Mesenteric fat pad (tissue), 1 donor: ENCODE data around the gene CCDC59. TPM values are rescaled to one million over a fixed set of nuclear protein-coding genes. Genes with fewer than 3 reads are reported as not detected.
A peak's percentile ranks its signal among the peaks of the same experiment; 100 is the strongest.
"Not testable (repeated sequence)": the region's sequence is repeated elsewhere in the genome, so short reads cannot be mapped to it uniquely, and the experiment has no call there.

Source experiments
- DNase-seq: peaks from one replicate; pipeline ENCODE4 v3.0.0-alpha.2; 2020; ENCODE audit warnings: low spot score
- long read RNA-seq: library from polyadenylated mRNA; unstranded; transcript quantifications from one replicate; pipeline ENCODE4 v2.0.0, GENCODE V29; 2020
- total RNA-seq: library from RNA; stranded (reverse); fragmentation: NEBNext Ultra II Directional; extraction: Animal tissue kit (Norgen Biotek cat#: 25700); gene quantifications from one replicate; pipeline ENCODE4 v1.2.1, GENCODE V29; 2021
- donor health status: DM: yes; HTN: yes; CAD: no.

CCDC59 gene, protein sequence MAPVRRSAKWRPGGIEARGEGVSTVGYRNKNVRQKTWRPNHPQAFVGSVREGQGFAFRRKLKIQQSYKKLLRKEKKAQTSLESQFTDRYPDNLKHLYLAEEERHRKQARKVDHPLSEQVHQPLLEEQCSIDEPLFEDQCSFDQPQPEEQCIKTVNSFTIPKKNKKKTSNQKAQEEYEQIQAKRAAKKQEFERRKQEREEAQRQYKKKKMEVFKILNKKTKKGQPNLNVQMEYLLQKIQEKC
- total RNA-seq, result 39.0 TPM
- long read RNA-seq, partial matches to known transcripts, result 0 of 4 reads
- long read RNA-seq, other reads (novel, unspliced or antisense), result 0 of 4 reads

DNA sequence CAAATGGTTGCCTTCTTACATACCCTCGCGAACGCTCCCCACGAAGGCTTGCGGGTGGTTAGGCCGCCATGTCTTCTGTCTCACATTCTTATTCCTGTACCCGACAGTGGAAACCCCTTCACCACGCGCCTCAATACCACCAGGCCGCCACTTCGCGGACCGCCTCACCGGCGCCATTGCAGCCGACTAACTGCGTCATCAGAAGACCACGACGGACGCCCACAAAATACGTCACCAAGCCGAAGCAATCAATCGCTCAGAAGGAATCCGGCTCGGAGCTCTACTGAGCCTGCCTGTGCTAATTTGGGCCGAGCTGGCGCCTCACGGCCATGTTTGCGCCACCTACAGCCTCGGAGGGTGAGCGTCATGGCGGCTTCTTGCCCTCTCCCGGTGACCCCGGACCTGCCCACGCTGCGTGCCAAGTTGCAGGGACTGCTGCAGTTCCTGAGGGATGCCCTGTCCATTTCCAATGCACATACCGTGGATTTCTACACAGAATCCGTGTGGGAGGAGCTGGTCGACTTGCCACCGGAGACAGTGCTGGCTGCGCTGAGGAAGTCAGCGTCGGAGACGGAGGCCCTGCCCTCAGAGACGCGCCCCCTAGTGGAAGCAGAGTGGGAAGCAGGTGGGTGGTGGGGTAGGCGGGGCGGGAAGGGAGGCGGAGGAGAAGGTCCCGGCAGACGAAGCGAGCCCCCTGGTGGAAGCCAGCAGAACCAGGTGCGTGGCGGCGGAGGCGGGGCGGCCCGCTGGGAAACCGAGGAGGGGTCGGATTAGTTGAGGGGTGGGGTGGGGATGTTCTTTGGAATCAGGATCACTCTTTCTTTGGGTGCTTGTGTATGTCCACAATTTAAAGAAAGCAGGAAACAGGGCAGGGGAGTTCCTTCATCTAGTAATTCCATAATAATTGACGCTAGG lies at the start of gene CCDC59, which contains the start of gene METTL25:
Gene CCDC59 (minus strand): TSS at position 188 of the 915 bp plus-strand sequence. CDS start 11 bp downstream, at position 177.
Gene METTL25 (plus strand): TSS at position 330 of the 915 bp plus-strand sequence. CDS start 37 bp downstream, at position 367.
- DNase-seq, result peak; percentile 98

DNA sequence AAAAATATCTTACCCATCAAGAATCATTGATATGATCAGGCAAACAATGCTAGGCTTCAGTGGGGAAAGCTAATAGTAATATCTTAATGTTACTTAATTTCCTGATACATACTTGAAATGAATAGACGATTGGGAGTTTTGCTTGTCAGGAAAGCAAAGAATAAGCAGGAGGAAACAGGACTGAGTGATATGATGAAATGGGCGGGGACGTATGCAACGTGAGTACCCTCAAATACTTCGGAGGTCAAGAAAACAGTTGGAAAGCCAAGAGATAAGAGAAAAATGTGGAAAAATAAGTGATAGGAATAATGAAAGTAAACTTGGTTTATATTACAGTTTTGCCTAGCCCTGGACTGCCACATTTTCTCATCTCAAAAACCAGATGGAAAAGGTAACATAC lies 49.3 kb upstream of the CCDC59 start:
- DNase-seq, result no peak

DNA sequence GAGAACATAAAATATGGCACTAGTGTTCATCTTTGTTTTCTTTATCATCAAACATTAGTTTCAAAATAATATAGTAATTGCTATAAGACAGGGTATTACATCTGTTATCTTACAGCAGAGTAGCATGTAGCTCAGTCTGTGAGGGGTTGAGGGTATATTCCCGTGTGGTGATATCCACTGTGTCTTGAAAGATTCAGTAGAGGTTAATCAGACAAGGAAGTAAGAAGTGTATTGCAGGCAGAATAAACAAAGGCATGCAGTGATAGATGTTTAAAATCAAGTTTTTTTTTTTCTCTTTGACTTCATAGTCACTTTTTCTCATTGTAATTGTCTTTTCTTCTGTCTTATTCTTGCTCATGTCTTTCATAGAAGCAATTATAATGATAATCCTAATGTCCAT lies 48.5 kb upstream of the CCDC59 start:
- DNase-seq, result no peak

DNA sequence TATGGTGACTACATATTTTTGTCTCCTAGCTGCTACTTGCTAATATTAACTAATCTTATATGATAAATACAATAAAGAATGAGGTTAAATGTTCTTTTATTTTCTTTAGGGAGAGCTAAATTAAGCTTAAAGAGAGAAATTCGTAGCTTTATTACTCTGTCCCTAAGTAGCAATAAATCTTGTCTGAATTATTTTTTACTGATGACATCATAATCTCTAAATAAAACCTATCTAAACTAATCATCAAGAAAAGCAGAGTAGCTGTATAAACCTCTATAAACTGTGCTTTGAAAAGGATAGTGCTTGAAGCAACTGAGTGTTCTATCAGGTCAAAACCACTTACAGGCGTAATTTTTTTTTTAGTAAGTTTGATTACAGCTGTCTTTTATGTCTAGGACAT lies 42.6 kb upstream of the CCDC59 start:
- DNase-seq, result no peak

DNA sequence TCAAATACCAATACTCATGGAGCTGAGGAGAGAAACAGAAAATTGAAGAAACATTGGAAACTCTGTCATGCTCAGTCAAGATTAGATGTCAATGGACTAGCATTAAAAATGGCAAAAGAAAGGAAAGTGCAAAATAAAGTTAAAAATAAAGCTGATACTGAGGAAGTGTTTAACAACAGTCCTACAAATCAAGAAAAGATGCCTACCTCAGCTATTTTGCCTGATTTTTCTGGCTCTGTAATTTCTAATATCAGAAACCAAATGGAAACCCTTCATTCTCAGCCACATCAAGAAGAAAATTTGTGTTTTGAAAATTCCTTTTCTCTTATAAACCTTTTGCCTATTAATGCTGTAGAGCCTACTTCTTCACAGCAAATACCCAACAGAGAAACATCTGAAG lies 40.7 kb upstream of the CCDC59 start:
- DNase-seq, result no peak

DNA sequence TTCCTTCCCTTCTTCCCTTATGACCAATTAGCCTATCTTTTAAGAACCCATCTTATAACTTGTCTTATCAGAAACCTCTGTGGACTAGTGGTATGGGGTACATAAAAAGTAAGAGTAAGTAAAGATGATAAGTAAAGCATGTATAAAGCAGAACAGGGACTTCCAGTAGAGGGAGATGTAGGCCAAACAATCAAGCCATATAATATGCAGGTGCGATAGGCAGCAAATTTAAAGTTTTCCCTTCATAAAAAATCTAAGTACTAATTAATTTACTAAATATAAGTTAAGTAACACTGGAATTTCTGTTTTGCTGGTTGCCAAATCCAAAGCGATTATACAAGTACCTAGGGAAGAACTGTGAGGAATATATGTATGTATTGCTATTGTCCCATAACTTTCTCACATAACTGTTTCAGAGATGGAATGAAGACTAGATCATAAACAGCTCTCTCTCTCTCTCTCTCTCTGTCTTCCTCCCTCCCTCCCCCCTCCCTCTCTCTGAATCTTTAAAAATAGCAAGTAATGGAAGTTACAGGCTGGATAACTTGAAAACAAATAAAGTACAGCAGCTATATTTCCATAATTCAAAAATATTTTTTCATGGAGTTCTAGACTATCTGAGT lies 25.9 kb upstream of the CCDC59 start:
- no peak for DNase-seq

DNA sequence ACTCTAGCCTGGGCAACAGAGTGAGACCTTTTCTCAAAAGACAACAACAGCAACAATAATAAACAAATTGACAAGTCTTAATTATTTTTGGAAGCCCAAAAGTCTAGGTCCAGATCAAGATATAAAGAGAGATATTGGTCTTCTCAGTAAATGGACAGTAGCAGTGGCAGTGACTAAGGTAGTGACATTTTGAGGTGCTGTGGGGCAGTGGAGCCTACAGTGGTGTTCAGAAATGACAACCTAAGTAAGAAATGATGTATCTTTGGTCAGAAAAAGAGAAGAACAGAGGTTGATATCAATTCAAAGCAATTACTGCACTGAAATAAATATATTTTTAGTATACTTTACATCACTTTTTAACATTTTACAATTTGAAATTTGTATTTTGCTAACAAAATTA lies 20.8 kb upstream of the CCDC59 start:
- DNase-seq, result no peak

DNA sequence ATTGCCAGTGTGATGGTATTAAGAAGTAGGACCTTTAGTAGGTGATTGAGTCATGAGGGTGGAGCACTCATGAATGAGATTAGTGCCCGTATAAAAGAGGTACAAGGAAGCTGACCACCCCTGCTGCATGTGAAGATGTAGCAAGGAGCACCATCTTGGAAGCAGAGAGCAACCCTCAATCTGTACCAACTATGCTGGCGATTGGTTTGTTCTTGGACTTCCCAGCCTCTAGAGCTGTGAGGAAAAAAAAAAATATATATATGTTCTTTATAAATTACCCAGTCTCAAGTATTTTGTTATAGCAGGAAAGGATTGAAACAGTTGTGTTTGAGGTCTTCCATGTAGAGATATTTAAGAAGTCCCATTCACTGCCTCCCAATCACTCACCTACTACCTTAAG lies 17.0 kb upstream of the CCDC59 start:
- no peak for DNase-seq

DNA sequence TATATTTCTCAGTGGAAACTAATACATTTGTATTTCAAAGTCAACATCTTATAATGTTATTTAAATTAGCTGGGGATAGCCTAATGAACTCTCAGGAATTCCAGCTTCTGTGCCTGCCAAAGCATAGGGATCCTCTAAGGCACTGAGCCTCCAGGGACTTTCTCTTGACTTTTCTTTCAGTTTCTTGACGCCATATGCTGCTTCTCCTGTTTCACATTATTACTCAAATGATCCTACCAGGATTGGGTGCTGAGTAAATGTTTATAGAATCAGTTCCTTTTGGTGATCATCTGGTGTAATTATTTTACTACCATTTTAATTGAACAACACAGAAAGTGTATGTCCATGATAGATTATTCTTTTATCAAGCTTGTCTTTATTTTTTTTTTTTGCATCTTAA lies 8.0 kb upstream of the CCDC59 start:
- DNase-seq, result no peak

DNA sequence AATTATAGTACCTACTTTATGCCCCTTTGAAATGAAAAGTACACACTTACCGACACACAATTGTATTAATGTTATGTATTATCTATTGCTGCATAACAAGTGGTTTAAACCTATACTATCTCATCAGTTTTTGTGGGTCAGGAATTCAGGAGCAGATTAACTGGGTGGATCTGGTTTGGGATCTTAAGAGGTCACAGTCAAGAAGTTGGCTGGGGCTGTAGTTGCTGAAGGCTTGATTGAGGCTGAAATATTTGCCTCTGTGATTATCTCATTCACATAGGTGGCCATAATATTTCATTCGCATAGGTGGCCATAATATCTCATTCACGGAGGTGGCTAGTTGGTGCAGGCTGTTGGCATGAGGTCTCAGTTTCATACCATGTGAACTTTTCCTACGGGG lies 5.8 kb upstream of the CCDC59 start:
- no peak for DNase-seq

DNA sequence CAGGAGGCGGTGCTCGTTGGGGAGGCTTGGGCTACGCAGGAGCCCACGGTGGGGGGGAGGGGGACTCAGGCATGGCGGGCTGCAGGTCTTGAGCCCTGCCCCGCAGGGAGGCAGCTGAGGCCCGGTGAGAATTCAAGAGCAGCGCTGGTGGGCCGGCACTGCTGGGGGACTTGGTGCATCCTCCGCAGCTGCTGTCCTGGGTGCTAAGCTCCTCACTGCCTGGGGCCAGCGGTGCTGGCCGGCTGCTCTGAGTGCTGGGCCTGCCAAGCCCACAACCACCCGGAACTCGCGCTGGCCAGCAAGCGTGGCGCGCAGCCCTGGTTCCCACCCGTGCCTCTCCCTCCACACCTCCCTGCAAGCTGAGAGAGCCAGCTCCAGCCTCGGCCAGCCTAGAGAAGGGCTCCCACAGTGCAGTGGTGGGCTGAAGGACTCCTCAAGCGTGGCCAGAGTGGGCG lies 3.3 kb upstream of the CCDC59 start:
- DNase-seq, result no peak

DNA sequence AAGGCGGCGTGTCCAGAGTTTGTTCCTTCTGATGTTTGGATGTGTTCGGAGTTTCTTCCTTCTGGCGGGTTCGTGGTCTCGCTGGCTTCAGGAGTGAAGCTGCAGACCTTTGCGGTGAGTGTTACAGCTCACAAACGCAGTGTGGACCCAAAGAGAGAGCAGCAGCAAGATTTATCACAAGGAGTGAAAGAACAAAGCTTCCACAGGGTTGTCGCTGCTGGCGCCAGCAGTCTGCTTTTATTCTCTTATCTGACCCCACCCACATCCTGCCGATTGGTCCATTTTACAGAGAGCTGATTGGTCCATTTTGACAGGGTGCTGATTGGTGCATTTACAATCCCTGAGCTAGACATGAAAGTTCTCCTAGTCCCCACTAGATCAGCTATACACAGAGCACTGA lies 2.6 kb upstream of the CCDC59 start:
- not testable (repeated sequence) for DNase-seq

DNA sequence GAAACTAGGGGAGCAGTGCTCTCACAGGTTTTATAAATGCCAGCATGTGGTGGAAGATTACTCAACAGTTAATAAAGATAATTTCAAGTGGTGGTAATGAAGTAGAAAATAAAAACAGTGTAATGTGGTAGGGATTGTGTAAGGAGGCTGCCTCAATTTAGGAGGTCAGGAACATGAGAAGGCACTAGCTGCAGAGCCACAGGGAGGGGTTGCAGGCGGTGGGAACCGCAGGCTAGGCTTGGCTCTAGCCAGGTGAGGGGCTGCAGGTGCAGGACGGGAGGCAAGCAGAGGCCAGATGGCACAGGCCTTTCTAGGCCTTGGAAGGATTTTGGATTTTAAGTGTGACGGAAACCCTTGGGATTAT lies 910 bp upstream of the CCDC59 start:
- DNase-seq, result no peak

DNA sequence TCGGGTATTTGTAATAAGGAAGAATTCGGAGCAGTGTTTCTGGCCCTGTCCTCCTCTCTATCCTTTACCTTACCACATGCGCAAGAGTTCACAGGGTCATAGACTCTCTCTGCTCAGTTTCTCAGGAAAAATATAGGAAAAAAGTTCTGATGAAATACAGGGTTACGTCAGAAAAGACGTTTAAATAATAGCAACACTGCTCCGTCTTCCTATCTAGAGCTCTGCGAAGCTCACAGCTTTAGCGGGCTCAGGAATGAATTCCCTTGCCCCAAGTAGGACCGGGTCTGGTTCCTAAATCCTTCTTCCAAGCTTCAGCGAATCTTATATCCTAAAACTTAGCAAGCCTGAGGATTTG lies 365 bp downstream of the CCDC59 start:
- DNase-seq, result no peak

DNA sequence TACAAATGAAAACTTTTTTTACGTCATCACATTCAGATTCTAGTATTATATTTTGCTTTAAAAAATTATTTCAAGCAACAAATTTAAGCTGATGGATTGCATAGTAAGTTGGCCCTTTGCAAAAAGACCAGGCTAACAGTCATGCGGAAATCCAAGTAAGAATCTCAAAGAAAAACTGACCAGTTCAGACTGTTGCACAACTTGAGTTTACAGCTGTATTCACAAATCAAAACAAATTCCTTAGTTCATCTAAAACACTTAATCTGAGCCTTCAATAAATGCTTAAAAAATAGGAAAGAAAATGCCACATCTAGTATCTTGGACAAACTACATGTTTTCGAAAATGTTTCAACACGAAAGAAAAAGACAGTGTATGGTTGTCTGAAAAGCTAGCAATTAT lies 847 bp downstream of the CCDC59 start:
- DNase-seq, result no peak

DNA sequence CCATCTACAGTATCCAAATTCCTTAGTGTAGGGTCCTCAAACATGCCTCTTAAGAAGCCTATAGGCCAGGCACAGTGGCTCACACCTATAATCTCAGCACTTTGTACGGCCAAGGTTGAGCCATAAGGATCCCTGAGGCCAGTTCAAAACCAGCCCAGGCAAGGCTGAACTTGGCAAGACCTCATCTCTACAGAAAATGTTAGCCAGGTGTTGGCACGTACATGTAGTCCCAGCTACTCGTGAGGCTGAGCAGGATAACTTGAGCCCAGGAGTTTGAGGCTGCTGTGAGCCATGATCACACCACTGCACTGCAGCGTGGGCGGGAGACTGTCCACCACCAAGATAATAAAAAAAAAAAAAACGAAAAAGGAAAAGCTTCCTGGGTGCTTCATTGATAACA lies 6.8 kb downstream of the CCDC59 start:
- DNase-seq, result no peak

DNA sequence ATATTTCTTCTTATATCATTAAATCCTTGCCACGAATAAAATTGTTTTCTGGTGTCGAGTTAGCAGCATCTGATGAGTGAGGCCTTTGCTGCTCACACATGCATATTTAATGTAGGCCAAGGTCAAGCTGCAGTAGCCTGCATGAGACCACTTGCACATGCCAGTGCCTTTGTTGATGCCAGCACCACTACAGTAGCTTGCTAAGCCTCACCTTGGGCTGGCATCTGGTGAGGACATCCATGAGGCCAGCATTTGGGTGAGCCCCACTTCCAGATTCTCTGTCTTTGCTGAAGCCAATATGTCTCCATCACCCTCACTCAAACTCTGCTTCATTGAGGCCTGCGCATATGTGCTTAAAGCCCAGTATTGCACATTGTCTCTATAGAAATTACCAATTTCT lies 8.0 kb downstream of the CCDC59 start:
- no peak for DNase-seq

DNA sequence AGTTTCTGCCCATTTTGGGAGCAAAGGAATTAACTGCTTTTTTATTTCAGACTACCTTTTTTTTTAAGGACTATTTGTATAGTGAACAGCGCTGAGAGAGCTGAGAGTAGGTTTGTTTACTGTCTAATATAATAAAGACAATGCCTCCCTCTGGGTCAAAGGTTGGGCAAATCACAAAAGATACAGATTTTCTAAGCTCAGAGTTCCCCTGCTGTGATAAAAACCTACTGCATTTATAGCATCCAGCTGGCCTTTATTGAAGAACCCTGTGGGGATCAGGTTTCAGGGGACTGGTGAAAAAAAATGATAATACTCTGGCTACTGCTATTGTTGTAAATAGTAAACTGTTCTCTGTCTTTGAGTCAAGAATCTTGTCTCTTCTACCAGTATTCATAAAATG lies 28.7 kb downstream of the CCDC59 start:
- DNase-seq, result no peak

DNA sequence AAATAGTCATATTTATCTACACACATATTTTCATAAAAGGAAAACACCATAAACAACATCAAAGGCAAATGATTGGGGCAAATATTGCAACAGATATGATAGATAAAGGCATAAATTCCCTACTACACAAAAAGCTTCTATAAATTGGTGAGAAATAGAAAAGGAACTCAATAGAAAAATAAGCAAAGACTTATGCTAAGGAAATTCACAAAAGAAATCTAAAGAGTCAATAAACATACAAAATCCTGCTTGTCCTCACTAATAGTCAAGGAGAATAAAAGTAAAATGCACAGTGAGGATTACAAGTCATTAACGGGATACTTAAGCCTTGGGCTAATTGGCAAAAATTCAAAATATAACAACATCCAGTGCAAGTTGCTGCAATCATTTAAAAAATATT lies 30.3 kb downstream of the CCDC59 start:
- DNase-seq, result no peak

DNA sequence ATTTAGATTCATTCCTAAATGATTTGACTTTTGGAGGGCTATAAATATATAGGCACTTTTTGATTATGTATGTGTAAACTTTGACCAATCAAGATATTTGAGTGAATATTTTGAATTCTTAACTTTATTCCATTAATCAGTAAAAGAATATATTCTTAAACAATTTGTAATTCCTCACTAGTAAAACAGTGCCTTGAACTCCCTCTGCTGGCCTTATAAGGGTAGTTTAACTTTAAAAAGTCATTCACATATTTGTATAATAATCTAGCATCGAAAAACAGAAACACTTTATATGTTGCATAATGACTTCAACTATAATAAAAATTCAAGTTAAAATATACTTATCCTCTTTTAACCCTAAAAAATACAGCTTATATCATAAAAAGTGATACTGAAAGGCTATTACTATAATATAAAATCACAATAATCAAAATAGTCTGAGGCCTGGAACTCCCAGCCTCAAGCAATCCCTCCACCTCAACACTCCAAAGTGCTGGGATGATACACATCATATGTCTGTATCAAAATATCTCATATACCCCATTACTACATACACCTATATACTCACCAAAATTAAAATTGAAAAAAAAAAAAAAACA lies 31.2 kb downstream of the CCDC59 start:
- no peak for DNase-seq

DNA sequence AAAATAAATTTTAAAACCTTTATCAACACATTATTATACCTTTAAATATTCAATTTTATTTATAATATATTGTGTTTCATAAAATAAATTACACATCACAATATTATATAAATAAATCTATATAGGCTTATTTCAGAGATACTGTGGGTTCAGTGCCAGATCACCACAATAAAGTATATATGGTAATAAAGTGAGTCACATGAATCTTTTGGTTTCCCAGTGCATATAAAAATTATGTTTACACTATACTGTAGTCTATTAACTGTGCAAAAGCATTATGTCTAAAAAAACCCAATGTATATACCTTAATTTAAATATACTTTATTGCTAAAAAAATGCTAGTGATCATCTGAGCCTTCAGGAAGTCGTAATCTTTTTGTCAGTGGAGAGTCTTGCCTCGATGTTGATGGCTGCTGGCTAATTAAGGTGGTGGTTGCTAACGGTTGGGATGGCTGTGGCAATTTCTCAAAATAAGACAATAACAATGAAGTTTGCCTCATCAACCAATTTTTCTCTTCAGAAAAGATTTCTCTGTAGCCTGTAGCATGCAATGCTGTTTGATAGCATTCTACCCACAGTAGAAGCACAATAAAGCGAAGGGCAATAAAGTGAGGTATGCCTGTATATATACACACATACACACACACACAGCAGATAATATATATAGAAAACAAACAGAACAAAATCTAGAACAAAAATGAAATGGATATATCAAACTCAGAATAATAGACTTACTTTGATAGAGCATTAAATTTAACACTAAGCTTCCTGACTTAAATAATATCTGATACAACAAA lies 32.4 kb downstream of the CCDC59 start:
- DNase-seq, result no peak
